Measurements from ENCODE around the gene COMT.

COMT gene

DNA sequence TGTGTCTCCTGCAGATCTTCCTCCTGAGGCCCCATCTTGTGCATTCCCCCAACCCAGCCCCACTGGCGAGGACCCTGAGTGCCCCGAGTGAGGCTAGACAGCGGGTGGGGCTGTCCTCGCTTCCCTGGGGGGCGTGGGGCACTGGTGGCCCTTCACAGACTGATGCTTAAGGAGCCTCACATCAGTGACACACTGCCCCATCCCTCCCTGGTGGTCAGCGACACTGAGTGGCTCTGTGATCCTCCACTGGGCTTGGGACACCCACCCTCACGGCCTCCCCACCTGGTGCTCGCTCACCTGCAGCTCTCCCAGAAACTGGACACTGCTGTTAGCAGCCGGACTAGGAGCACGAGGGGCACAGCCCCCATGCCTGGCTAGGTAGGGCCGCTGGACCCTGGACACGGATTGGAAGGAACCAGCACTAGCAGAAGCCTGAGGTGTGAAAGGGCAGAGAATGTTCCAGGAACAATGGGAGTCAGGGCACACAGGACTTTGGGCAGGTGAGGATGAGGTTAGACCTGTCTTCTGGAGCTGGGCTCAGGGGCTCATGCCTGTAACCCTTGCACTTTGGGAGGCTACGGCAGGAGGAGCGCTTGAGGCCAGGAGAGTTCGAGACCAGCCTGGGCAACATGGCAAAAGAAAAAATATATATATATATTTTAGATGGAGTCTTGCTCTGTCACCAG lies 23.3 kb downstream of the COMT start:
- H3K4me3 ChIP-seq (ENCODE audit: low read depth, low read length): no peak overlapping the region
- DNase-seq (ENCODE audit: low read depth): no peak
- TF ChIP-seq, protein P1, sequence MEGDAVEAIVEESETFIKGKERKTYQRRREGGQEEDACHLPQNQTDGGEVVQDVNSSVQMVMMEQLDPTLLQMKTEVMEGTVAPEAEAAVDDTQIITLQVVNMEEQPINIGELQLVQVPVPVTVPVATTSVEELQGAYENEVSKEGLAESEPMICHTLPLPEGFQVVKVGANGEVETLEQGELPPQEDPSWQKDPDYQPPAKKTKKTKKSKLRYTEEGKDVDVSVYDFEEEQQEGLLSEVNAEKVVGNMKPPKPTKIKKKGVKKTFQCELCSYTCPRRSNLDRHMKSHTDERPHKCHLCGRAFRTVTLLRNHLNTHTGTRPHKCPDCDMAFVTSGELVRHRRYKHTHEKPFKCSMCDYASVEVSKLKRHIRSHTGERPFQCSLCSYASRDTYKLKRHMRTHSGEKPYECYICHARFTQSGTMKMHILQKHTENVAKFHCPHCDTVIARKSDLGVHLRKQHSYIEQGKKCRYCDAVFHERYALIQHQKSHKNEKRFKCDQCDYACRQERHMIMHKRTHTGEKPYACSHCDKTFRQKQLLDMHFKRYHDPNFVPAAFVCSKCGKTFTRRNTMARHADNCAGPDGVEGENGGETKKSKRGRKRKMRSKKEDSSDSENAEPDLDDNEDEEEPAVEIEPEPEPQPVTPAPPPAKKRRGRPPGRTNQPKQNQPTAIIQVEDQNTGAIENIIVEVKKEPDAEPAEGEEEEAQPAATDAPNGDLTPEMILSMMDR (IDR thresholded peaks at IDR 0.05; ENCODE audit: low read depth, low read length, missing control alignments): no peak

DNA sequence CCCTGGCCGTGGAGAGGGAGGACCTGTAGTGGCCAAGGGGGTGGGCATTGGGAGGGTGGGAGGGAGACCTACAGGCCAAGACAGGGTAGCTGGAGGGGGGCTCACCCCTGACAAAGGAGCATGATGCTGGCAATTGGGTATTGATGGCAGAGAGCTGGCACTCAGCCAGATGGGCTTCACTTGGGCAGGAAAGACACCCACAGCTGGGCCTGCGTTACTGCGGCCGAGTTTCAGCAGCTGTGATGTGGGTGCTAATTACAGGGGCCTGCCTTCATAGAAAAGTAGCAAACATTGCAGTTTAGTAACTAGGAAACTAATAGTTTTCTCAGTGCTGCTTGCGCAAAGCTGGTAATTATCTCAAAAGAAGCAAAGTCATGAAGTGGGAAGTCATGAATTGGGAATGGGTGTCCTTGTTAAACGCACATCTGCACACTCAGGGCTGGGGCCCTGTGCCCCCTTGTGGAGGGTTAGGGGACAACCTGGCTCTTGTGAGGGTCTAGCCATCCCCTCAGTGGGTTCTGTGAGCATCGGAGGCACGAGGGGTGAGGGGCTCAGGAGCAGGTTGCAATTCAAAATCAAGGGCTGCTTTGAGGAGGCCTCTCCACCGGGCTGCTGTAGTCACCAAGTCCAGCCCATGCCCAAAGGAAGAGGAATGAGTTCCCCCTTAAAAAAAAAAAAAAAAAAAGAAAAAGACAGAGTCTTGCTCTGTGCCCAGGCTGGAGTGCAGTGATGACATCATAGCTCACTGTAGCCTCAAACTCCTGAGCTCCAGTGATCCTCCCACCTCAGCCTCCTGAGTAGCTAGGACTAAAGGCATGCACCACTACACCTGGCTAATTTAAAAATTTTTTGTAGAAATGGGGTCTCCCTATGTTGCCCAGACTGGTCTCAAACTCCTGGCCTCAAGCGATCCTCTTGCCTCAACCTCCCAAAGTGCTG lies 24.5 kb downstream of the COMT start:
- TF ChIP-seq, protein P1 (IDR thresholded peaks at IDR 0.05; ENCODE audit: low read depth, low read length, missing control alignments): peak; percentile 35
- H3K4me3 ChIP-seq (ENCODE audit: low read depth, low read length): no peak overlapping the region
- DNase-seq (ENCODE audit: low read depth): no peak

DNA sequence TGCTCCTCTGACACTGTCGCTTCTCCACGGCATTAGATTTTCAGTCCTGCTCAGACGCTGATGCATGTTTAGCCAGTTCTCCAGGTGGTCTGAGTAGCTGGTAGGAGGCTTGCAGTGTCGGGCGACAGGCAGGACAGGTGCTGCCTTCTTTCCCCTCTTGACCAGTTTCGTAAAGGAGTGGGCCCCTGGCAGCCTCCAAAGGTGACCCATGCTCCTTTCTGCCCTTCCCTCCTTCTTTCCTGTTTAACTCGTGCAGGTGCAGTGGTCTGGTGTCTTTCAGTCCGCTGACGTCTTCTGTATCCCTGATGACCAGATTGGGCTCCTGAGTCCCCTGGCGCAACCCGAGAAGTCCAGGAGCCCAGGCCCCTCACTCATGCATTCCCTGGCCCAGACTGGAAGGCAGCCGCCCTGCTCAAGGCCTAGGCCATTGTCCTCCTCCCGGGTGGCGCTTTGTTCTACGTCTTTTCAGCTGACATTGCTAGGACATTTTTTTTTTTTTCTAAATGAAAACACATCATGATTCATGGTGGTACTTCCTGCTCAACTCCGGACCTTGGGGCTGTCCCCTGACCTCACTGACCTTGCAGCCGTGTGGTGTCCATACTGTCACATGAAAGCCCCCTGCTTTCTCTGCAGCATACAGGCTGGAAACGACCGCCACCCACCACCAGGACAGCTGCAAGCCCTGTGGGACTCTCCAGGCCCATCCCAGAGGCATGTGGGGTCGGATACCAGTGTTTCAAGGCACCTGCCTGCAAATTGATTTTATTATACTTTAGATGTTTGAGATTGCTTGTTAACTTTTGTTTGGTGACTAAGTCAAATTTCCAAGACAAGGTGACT lies 25.6 kb downstream of the COMT start:
- DNase-seq (ENCODE audit: low read depth): no peak
- no peak overlapping the region for H3K4me3 ChIP-seq (ENCODE audit: low read depth, low read length)
- TF ChIP-seq, protein P1 (IDR thresholded peaks at IDR 0.05; ENCODE audit: low read depth, low read length, missing control alignments): no peak

DNA sequence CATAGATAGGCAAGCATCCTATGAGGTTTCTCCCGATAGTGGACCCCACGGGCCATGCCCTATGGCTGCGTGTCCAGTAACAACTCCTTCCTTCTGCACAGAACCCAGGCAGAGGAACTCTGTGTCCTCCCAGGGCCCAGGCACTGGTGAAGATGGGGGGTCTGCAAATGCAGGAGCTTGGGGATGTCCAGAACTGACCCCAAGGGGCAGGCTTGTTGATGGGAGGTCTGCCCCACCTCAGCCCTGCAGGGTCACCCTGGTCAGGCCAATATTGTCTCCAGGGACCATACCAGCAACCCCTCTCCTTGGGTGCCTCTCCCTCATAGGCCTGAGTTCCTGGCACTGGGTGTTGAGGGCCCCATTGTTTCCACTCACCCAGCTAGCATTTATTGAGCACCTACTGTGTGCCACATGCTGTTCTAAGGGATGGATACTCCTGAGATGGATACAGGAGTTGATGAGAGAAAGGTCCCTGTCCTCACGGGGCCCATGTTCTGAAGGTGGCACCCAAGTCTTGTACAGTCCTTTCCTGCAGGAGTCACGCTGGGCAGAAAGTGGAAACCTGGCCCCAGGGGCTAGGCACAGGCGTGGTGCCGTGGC lies 26.4 kb downstream of the COMT start:
- no peak for DNase-seq (ENCODE audit: low read depth)
- H3K4me3 ChIP-seq (ENCODE audit: low read depth, low read length): no peak overlapping the region
- TF ChIP-seq, protein P1 (IDR thresholded peaks at IDR 0.05; ENCODE audit: low read depth, low read length, missing control alignments): no peak

DNA sequence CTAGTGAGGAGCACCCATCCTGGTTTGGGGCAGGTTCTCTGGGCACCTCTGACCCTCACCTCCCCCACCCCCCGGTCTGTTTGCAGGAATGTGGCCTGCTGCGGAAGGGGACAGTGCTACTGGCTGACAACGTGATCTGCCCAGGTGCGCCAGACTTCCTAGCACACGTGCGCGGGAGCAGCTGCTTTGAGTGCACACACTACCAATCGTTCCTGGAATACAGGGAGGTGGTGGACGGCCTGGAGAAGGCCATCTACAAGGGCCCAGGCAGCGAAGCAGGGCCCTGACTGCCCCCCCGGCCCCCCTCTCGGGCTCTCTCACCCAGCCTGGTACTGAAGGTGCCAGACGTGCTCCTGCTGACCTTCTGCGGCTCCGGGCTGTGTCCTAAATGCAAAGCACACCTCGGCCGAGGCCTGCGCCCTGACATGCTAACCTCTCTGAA lies 26.9 kb downstream of the COMT start:
- DNase-seq (ENCODE audit: low read depth): no peak
- TF ChIP-seq, protein P1 (IDR thresholded peaks at IDR 0.05; ENCODE audit: low read depth, low read length, missing control alignments): no peak
- H3K4me3 ChIP-seq (ENCODE audit: low read depth, low read length): no peak overlapping the region
